K562 (cell line): ENCODE data around the gene MRPL27. TPM values are rescaled to one million over a fixed set of nuclear protein-coding genes. Genes with fewer than 3 reads are reported as not detected.

Source experiments
- ATAC-seq: fragments of 200-7000 bp; cut with Tn5 transposase; 3 replicates; pipeline ENCODE4 v1.9.1; 2020; ENCODE audit warnings: moderate library complexity
- BruUV-seq: library from RNA; stranded (reverse); fragments of 400-500 nt; replicated peaks from 2 replicates; lab custom pipeline; 2021; lab: Mats Ljungman, UMichigan
- CTCF ChIA-PET: fragments of 300-600 bp; formaldehyde crosslinking; extraction: SDS; loops from one replicate; lab custom pipeline; 2021; ENCODE audit warnings: low intra/inter-chr PET ratio; lab: Yijun Ruan, JAX
- POLR2A ChIA-PET: fragments of 300-600, 350-650 bp; sonication (Branson Sonifier 250); formaldehyde crosslinking; extraction: SDS; loops from one replicate; lab custom pipeline; 2021; ENCODE audit warnings: antibody characterized with exemption, inconsistent platforms; lab: Yijun Ruan, JAX
- DNase-seq, 4 experiments: peaks; one replicate each; pipeline versions ENCODE4 v3.0.0 to v3.0.0-alpha.2; 2011 to 2018; ENCODE audit warnings: low spot score in 3 of 4, mixed read lengths in 3 of 4; ENCODE audit errors: extremely low read depth in 1 of 4
- FAIRE-seq: peaks from 2 replicates; lab custom pipeline; 2011; peaks lifted over from hg19 to GRCh38; lab: Jason Lieb, UNC
- H2AFZ ChIP-seq: 2 replicates; pipeline ENCODE4 v1.6.0; 2011; ENCODE audit warnings: low read depth, low read length, control low read depth, inconsistent platforms
- H3K27ac ChIP-seq: fragments of 200-600 bp; 3 replicates; pipeline ENCODE4 v1.8.0; 2011; ENCODE audit warnings: low read depth, mild to moderate bottlenecking, control low read depth, inconsistent platforms, low read length, moderate library complexity, mixed read lengths; ENCODE audit errors: extremely low read depth
- H3K27me3 ChIP-seq, 2 experiments: fragments of 300-600 bp in 1 of 2; 2 replicates in 1 of 2; 3 replicates in 1 of 2; pipeline versions ENCODE4 v1.6.0 to v1.8.0; 2011; ENCODE audit warnings: inconsistent platforms in 2 of 2, low read length in 2 of 2, mild to moderate bottlenecking in 1 of 2, mixed read lengths in 1 of 2, moderate library complexity in 1 of 2; ENCODE audit not compliant: control insufficient read depth in 2 of 2, insufficient read depth in 2 of 2
- H3K36me3 ChIP-seq: fragments of 300-600 bp; 3 replicates; pipeline ENCODE4 v1.8.0; 2011; ENCODE audit warnings: mild to moderate bottlenecking, low read length, inconsistent platforms; ENCODE audit not compliant: control insufficient read depth, insufficient read depth
- H3K4me1 ChIP-seq, 2 experiments: fragments of 200-600 bp in 1 of 2; replicated peaks in 1 of 2; 2 replicates in 1 of 2; 3 replicates in 1 of 2; pipeline versions ENCODE4 v1.5.1 to v1.8.0; 2011; ENCODE audit warnings: inconsistent platforms in 2 of 2, low read length in 2 of 2, mild to moderate bottlenecking in 1 of 2, mixed read lengths in 1 of 2, moderate library complexity in 1 of 2; ENCODE audit not compliant: control insufficient read depth in 2 of 2, insufficient read depth in 2 of 2
- H3K4me2 ChIP-seq: 2 replicates; pipeline ENCODE4 v1.6.1; 2011; ENCODE audit warnings: low read length, control low read depth, inconsistent platforms, mixed read lengths; ENCODE audit not compliant: insufficient read depth
- H3K4me3 ChIP-seq: fragments of 200-600 bp; sonication (generic), shearing (Covaris generic); 2 replicates; pipeline ENCODE4 v1.5.1; 2016; ENCODE audit warnings: control low read depth, inconsistent platforms
- H3K79me2 ChIP-seq: fragments of 200-600 bp; 3 replicates; pipeline ENCODE4 v1.8.0; 2011; ENCODE audit warnings: low read length, inconsistent platforms; ENCODE audit not compliant: control insufficient read depth, insufficient read depth
- H3K9ac ChIP-seq, 2 experiments: 2 replicates each; pipeline versions ENCODE4 v1.6.0 to v1.6.1; 2011; ENCODE audit warnings: low read depth in 2 of 2, low read length in 2 of 2, control low read depth in 1 of 2, inconsistent platforms in 1 of 2, mild to moderate bottlenecking in 1 of 2, mixed read lengths in 1 of 2; ENCODE audit not compliant: insufficient read depth in 1 of 2
- H3K9me1 ChIP-seq: one replicate; pipeline ENCODE4 v1.6.0; 2011; ENCODE audit warnings: inconsistent platforms, mild to moderate bottlenecking, low read length, moderate library complexity; ENCODE audit not compliant: control insufficient read depth, insufficient read depth
- H3K9me3 ChIP-seq: replicated peaks from 2 replicates; pipeline ENCODE4 v1.5.1; 2011; ENCODE audit warnings: low read depth, low read length, inconsistent platforms; ENCODE audit not compliant: control insufficient read depth, insufficient read depth
- H4K20me1 ChIP-seq: replicated peaks from 2 replicates; pipeline ENCODE4 v1.6.1; 2011; ENCODE audit warnings: low read length, inconsistent platforms, mixed read lengths; ENCODE audit not compliant: control insufficient read depth, insufficient read depth
- DMBX1 ChIP-seq: fragments of 250-450 bp; sonication (Bioruptor Pico); IDR thresholded peaks from 2 replicates; pipeline ENCODE4 v1.8.0; 2022; ENCODE audit warnings: inconsistent platforms, mild to moderate bottlenecking, moderate library complexity, borderline replicate concordance
- EGR1 ChIP-seq: fragments of 450-650 bp; conservative IDR thresholded peaks from 2 replicates; pipeline ENCODE4 v1.6.1; 2017; ENCODE audit warnings: mild to moderate bottlenecking
- NFE2 ChIP-seq: IDR thresholded peaks from 2 replicates; pipeline ENCODE4 v1.6.1; 2014; ENCODE audit warnings: antibody characterized with exemption, low read depth
- SIN3A ChIP-seq, 2 experiments: fragments of 150-350 bp in 1 of 2; IDR thresholded peaks; 2 replicates each; pipeline ENCODE4 v1.6.1; 2011 to 2016; ENCODE audit warnings: borderline replicate concordance in 2 of 2, low read depth in 2 of 2, low read length in 2 of 2, mild to moderate bottlenecking in 2 of 2, moderate library complexity in 2 of 2; ENCODE audit not compliant: control insufficient read depth in 1 of 2
- TRIM24 ChIP-seq, 2 experiments: fragments of 450-650 bp; IDR thresholded peaks; 2 replicates each; pipeline ENCODE4 v1.6.1; 2016
- ZNF740 ChIP-seq, 3 experiments: fragments of 200-800 bp in 1 of 3; sonication (Bioruptor generic) in 1 of 3; sonication (generic) in 1 of 3; formaldehyde crosslinking in 1 of 3; IDR thresholded peaks; 2 replicates each; pipeline versions ENCODE4 v1.6.1 to v1.8.0; 2016 to 2022; ENCODE audit warnings: mild to moderate bottlenecking in 2 of 3, missing compliant biosample characterization in 2 of 3, missing genetic modification characterization in 2 of 3, missing genetic modification reagents in 1 of 3
- WGBS: fragments of 100-300 bp; shearing (Covaris generic); methylation state at CpG from one replicate; pipeline ENCODE4 v1.1.6; 2016; ENCODE audit warnings: low coverage, mixed read lengths; ENCODE audit not compliant: insufficient coverage; ENCODE audit errors: missing lambda C conversion rate; 5-methylcytosine and 5-hydroxymethylcytosine counted together
- in situ Hi-C: fragments of 300-500 bp; cut with MboI; formaldehyde crosslinking; loops from 4 replicates; pipeline ENCODE4 v1.15.0; 2018; ENCODE audit warnings: inconsistent platforms, mixed read lengths
- intact Hi-C: fragments of 100-400 bp; cut with micrococcal nuclease; formaldehyde crosslinking; loops from 2 replicates; pipeline ENCODE4 v1.14.2; 2022
- polyA plus RNA-seq, 8 experiments: library from polyadenylated mRNA; depleted of rRNA in 4 of 8; stranded (reverse) in 5 of 8; unstranded in 3 of 8; fragments of >200 nt; fragmentation: Nextera tagmentation in 2 of 8; fragmentation: Illumina TruSeq in 1 of 8; extraction: Ambion mirVana in 2 of 8; extraction: Trizol in 1 of 8; gene quantifications; 2 replicates each; pipeline versions ENCODE4 v1.2.1 to v1.2.3, GENCODE V29; 2011 to 2014; ENCODE audit warnings: inconsistent platforms in 1 of 8, missing spikeins in 1 of 8
- total RNA-seq, 7 experiments: library from RNA; depleted of rRNA in 6 of 7; stranded (reverse); fragments of >200 nt in 6 of 7; fragmentation: Illumina TruSeq in 2 of 7; extraction: Trizol in 2 of 7; gene quantifications; 2 replicates each; pipeline versions ENCODE4 v1.2.1 to v1.2.3, GENCODE V29; 2011 to 2021; ENCODE audit warnings: low replicate concordance in 1 of 7
- TF ChIP-seq, protein P1 (sequence below): sonication (generic); formaldehyde crosslinking; IDR thresholded peaks from 2 replicates; pipeline ENCODE4 v1.8.0; 2023; ENCODE audit warnings: mild to moderate bottlenecking, missing genetic modification reagents
- TF ChIP-seq, protein P2 (sequence below): sonication (generic); formaldehyde crosslinking; IDR thresholded peaks from 2 replicates; pipeline ENCODE4 v1.8.0; 2022; ENCODE audit warnings: missing genetic modification reagents, mild to moderate bottlenecking, borderline replicate concordance

The MRPL27 gene
- total and polyA plus RNA-seq, 9 of the 15 experiments (the other 6 are each of a cell fraction or from before 2014, with no cell fraction given): 96.3 to 401 (median 142) TPM

GRCh38 chr17:50372222-50372757 lies 694 bp downstream of the MRPL27 start:
- Histone ChIP-seq H3K4me1 (peaks cover 5 to 8% of the 10 kb centered on the region in 2 experiments), H3K4me2 (peak overlapping the region; percentile 99), H3K9me1 (no peaks in the 10 kb centered on the region), H3K27me3 (no peaks in the 10 kb centered on the region), H3K79me2 (peaks cover 40% of the 10 kb centered on the region), H3K9me3 (no peaks in the 10 kb centered on the region; the same call in 1 of the 2 replicates), H3K9ac (peak overlapping the region; percentile 98 to 100), H2AFZ (peak overlapping the region; percentile 100), H3K4me3 (peak overlapping the region; percentile 77), H3K36me3 (peaks cover 64% of the 10 kb centered on the region), H4K20me1 (no peaks in the 10 kb centered on the region), H3K27ac (peak overlapping the region; percentile 99)
- no peak for FAIRE-seq
- TF ChIP-seq, protein P1, sequence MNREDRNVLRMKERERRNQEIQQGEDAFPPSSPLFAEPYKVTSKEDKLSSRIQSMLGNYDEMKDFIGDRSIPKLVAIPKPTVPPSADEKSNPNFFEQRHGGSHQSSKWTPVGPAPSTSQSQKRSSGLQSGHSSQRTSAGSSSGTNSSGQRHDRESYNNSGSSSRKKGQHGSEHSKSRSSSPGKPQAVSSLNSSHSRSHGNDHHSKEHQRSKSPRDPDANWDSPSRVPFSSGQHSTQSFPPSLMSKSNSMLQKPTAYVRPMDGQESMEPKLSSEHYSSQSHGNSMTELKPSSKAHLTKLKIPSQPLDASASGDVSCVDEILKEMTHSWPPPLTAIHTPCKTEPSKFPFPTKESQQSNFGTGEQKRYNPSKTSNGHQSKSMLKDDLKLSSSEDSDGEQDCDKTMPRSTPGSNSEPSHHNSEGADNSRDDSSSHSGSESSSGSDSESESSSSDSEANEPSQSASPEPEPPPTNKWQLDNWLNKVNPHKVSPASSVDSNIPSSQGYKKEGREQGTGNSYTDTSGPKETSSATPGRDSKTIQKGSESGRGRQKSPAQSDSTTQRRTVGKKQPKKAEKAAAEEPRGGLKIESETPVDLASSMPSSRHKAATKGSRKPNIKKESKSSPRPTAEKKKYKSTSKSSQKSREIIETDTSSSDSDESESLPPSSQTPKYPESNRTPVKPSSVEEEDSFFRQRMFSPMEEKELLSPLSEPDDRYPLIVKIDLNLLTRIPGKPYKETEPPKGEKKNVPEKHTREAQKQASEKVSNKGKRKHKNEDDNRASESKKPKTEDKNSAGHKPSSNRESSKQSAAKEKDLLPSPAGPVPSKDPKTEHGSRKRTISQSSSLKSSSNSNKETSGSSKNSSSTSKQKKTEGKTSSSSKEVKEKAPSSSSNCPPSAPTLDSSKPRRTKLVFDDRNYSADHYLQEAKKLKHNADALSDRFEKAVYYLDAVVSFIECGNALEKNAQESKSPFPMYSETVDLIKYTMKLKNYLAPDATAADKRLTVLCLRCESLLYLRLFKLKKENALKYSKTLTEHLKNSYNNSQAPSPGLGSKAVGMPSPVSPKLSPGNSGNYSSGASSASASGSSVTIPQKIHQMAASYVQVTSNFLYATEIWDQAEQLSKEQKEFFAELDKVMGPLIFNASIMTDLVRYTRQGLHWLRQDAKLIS (CRISPR knock-in tag): 0 out of 2 replicates have a peak, but pooled peaks have one; percentile 48
- TF ChIP-seq ZNF740 (CRISPR knock-in tag; IDR thresholded peaks at IDR 0.05): 0 out of 2 replicates have a peak, but pooled peaks have one; percentile 16
- no peak for TF ChIP-seq ZNF740 (tag; IDR thresholded peaks at IDR 0.05)
- TF ChIP-seq NFE2: no peak
- TF ChIP-seq, protein P2, sequence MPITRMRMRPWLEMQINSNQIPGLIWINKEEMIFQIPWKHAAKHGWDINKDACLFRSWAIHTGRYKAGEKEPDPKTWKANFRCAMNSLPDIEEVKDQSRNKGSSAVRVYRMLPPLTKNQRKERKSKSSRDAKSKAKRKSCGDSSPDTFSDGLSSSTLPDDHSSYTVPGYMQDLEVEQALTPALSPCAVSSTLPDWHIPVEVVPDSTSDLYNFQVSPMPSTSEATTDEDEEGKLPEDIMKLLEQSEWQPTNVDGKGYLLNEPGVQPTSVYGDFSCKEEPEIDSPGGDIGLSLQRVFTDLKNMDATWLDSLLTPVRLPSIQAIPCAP (CRISPR knock-in tag): 0 out of 2 replicates have a peak, but pooled peaks have one; percentile 2
- TF ChIP-seq SIN3A (IDR thresholded peaks at IDR 0.05; ENCODE audit: borderline replicate concordance in 2 of 2, control insufficient read depth in 1 of 2, low read depth in 2 of 2, low read length in 2 of 2): 0 out of 4 replicates have a peak, but pooled peaks of 1 of the 2 experiments have one; percentile 13
- TF ChIP-seq DMBX1: no peak
- no peak for TF ChIP-seq TRIM24 (IDR thresholded peaks at IDR 0.05)
- TF ChIP-seq EGR1: peak; percentile 39; the same call in 1 of the 2 replicates
- 0% methylated on average over 14 of the region's 14 CpGs for WGBS
- CTCF ChIA-PET: no interaction called here
- BruUV-seq: no TSS peak
- intact Hi-C loops: no loop called here
- ATAC-seq: peak; percentile 37
- in situ Hi-C loops: no loop called here
- POLR2A ChIA-PET: interaction anchor here (0.8 to 2.5 kb wide), 6 partner anchors 10 to 18 kb away, joined by 3 to 22 read pairs (median 4); no protein-coding TSS in a partner anchor
- DNase-seq: peak in 1 of 4 experiments; percentile 46
